ENCODE measurements around the gene HOXB6.

- no peak for TF ChIP-seq CTCF (IDR thresholded peaks at IDR 0.05)
- no peak for TF ChIP-seq POLR2A (IDR thresholded peaks at IDR 0.05)
These were observed 53.6 kb downstream of the HOXB6 start for GRCh38 chr17:48551214-48551555.

All from adrenal gland (tissue), 5 donors.